Stomach (tissue), 9 donors: ENCODE results near the gene MAPRE2. TPM values are rescaled to one million over a fixed set of nuclear protein-coding genes. Genes with fewer than 3 reads are reported as not detected.
A peak's percentile ranks its signal among the peaks of the same experiment; 100 is the strongest.

Source experiments
- DNase-seq, 2 donors: peaks; one replicate each; pipeline versions ENCODE4 v3.0.0 to v3.0.0-alpha.2; 2013 to 2019
- H3K27ac ChIP-seq, 5 donors: fragments of 200-600 bp in 4 of 5; sonication (generic) in 4 of 5; one replicate each; pipeline ENCODE4 v1.5.1; 2013 to 2019; ENCODE audit warnings: mild to moderate bottlenecking in 1 of 5, moderate library complexity in 1 of 5
- H3K27me3 ChIP-seq, 3 donors: fragments of 200-600 bp; sonication (generic); one replicate each; pipeline ENCODE4 v1.5.1; 2017 to 2019; ENCODE audit warnings: mixed run types in 1 of 3
- H3K36me3 ChIP-seq, 4 donors: fragments of 200-600 bp; sonication (generic); 1 replicate in 3 of 4; 2 replicates in 1 of 4; pipeline ENCODE4 v1.5.1; 2016 to 2019
- H3K4me1 ChIP-seq, 4 donors: fragments of 200-600 bp; sonication (generic); one replicate each; pipeline ENCODE4 v1.5.1; 2016 to 2019
- H3K4me3 ChIP-seq, 4 donors: fragments of 200-600 bp; sonication (generic) in 3 of 4; one replicate each; pipeline ENCODE4 v1.5.1; 2016 to 2019; ENCODE audit warnings: mild to moderate bottlenecking in 1 of 4
- H3K9me3 ChIP-seq, 4 donors: fragments of 200-600 bp; sonication (generic); one replicate each; pipeline ENCODE4 v1.5.1; 2016 to 2019
- EP300 ChIP-seq: sonication (generic); formaldehyde crosslinking; IDR thresholded peaks from one replicate; pipeline ENCODE4 v1.6.1; 2017; ENCODE audit warnings: antibody characterized with exemption
- POLR2A ChIP-seq, 4 donors: fragments of 450-650 bp; IDR thresholded peaks; one replicate each; pipeline ENCODE4 v1.6.1; 2016; ENCODE audit warnings: antibody characterized with exemption in 4 of 4, control low read depth in 2 of 4, mild to moderate bottlenecking in 1 of 4, moderate library complexity in 1 of 4
- POLR2AphosphoS5 ChIP-seq, 3 donors: sonication (generic); formaldehyde crosslinking; IDR thresholded peaks; one replicate each; pipeline ENCODE4 v1.6.1; 2016; ENCODE audit warnings: antibody characterized with exemption in 3 of 3
- WGBS, 5 donors: extraction: QIAGEN DNeasy Blood & Tissue Kit in 3 of 5; methylation state at CpG; one replicate each; pipeline versions ENCODE4 v1.1.5 to v1.1.7; 2013 to 2018; 5-methylcytosine and 5-hydroxymethylcytosine counted together
- intact Hi-C: fragments of 100-400 bp; cut with DNase I; formaldehyde crosslinking; loops from one replicate; pipeline ENCODE4 v1.15.1; 2023; ENCODE audit warnings: low total_unique reads
- polyA plus RNA-seq, 3 donors: library from polyadenylated mRNA; stranded (reverse); fragments of 200-250 nt; gene quantifications; one replicate each; pipeline ENCODE4 v1.2.3, GENCODE V29; 2013
- total RNA-seq, 5 donors: library from RNA; depleted of rRNA; stranded (reverse); fragments of >200 nt; gene quantifications; one replicate each; pipeline versions ENCODE4 v1.1.0 to v1.2.3, GENCODE V29; 2014 to 2016
- TF ChIP-seq, protein P1 (sequence below), 7 experiments: fragments of 450-650 bp in 4 of 7; fragments of 200-600 bp in 3 of 7; sonication (generic) in 3 of 7; IDR thresholded peaks; one replicate each; pipeline ENCODE4 v1.5.1; 2016 to 2019; ENCODE audit warnings: antibody characterized with exemption in 7 of 7, control low read depth in 2 of 7, mild to moderate bottlenecking in 1 of 7
- donor health status: healthy with polysubstance abuse.
- donor health status: Bipolar disorder and iron deficiency.
- donor health status: healthy.

Gene MAPRE2
- total and polyA plus RNA-seq, 8 donors: 7.4 to 258 (median 24.2) TPM

DNA sequence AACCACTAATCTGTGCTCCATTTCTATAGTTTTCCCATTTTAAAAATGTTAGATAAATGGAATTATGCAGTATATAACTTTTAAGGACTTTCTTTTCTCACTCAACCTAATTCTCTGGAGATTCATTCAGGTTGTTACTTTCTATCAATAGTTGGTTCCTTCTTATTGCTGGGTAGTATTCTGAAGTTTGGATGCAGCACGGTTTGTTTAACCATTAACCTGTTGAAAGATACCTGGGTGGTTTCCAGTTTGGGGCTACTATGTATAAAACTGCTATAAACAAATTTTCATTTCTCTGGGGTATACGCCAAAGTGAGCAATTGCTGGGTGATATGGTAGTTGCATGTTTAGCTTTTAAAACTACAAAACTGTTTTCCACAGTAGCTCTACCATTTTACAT is 39.1 kb upstream of the MAPRE2 start:
- Histone ChIP-seq H3K4me3 (no peak overlapping the region), H3K36me3 (no peaks in the 10 kb centered on the region), H3K27ac (no peak overlapping the region), H3K9me3 (no peaks in the 10 kb centered on the region), H3K4me1 (peaks cover 0 to 9% (median 4%) of the 10 kb centered on the region in 4 donors), H3K27me3 (no peaks in the 10 kb centered on the region)
- WGBS, 5 donors: 71 to 86% (median 79%) methylated on average over 2 of the region's 2 CpGs
- intact Hi-C loops: no loop called here
- no peak for DNase-seq
- TF ChIP-seq EP300 (no peak), POLR2AphosphoS5 (IDR thresholded peaks at IDR 0.05) (no peak), POLR2A (IDR thresholded peaks at IDR 0.05) (no peak)
- TF ChIP-seq, protein P1, sequence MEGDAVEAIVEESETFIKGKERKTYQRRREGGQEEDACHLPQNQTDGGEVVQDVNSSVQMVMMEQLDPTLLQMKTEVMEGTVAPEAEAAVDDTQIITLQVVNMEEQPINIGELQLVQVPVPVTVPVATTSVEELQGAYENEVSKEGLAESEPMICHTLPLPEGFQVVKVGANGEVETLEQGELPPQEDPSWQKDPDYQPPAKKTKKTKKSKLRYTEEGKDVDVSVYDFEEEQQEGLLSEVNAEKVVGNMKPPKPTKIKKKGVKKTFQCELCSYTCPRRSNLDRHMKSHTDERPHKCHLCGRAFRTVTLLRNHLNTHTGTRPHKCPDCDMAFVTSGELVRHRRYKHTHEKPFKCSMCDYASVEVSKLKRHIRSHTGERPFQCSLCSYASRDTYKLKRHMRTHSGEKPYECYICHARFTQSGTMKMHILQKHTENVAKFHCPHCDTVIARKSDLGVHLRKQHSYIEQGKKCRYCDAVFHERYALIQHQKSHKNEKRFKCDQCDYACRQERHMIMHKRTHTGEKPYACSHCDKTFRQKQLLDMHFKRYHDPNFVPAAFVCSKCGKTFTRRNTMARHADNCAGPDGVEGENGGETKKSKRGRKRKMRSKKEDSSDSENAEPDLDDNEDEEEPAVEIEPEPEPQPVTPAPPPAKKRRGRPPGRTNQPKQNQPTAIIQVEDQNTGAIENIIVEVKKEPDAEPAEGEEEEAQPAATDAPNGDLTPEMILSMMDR (IDR thresholded peaks at IDR 0.05): no peak

DNA sequence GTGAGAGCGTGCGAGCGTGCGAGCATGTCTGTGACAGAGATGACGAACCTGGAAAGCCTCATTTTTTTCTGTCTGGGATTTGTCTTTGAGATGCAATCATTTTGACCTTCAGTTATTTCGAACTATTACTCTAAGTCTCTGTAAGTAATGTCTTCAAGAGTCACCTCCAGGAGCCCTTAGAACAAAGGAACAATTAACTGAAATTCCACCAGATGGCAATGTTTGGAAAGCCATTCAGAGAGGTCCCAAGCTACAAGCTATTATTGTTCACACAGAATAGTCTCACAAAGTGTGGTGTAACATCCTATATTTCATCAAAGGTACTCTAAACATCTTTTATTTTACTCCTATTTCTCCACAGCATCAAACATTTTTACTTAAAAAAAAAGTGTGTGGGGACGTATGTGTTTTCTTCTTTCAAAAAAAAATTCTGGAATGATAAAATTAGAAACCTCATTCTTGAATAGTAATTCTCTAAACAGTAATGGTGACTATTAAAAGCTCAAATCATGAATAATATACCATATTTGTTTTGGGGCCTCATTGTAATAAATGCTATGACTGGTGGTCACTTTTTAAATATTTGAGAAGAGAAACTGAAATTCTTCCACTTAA is 35.1 kb upstream of the MAPRE2 start:
- H3K4me1 ChIP-seq: no peaks in the 10 kb centered on the region
- no peaks in the 10 kb centered on the region for H3K36me3 ChIP-seq
- no peak overlapping the region for H3K4me3 ChIP-seq
- WGBS, 5 donors: 54 to 65% (median 60%) methylated on average over 7 of the region's 7 CpGs
- intact Hi-C loops: loop anchor here (5.0 kb wide), 1 partner anchor 136 kb away; no protein-coding TSS in a partner anchor
- peak in 1 of 2 donors; percentile 87 for DNase-seq
- no peaks in the 10 kb centered on the region for H3K27me3 ChIP-seq
- no peaks in the 10 kb centered on the region for H3K9me3 ChIP-seq
- H3K27ac ChIP-seq: no peak overlapping the region
- TF ChIP-seq, protein P1 (IDR thresholded peaks at IDR 0.05): peak in 5 of 7 experiments; percentile 34 to 66 (median 49)
- TF ChIP-seq POLR2A (IDR thresholded peaks at IDR 0.05): no peak
- TF ChIP-seq EP300: no peak
- TF ChIP-seq POLR2AphosphoS5 (IDR thresholded peaks at IDR 0.05): no peak

DNA sequence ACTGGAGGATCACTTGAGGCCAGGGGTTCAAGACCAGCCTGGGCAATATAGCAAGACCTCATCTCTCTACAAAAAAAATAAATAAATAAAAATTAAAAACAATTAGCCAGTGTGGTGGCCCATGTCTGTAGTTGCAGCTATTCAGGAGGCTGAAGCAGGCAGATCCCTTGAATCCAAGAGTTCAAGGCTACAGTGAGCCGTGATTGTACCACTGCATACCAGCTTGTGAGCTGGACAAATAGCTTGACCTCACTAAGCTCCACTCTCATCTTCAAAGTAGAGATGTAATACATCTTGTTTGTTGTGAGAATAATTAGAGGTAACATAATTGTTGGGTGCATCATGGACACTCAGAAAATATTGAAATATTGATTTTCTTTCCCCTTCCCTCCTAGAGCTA is 31.1 kb upstream of the MAPRE2 start:
- H3K4me1 ChIP-seq: no peaks in the 10 kb centered on the region
- H3K4me3 ChIP-seq: no peak overlapping the region
- DNase-seq: no peak
- no peak overlapping the region for H3K27ac ChIP-seq
- intact Hi-C loops: no loop called here
- H3K36me3 ChIP-seq: no peaks in the 10 kb centered on the region
- no peak for TF ChIP-seq POLR2AphosphoS5 (IDR thresholded peaks at IDR 0.05)
- TF ChIP-seq POLR2A (IDR thresholded peaks at IDR 0.05): no peak
- TF ChIP-seq, protein P1 (IDR thresholded peaks at IDR 0.05): no peak
- TF ChIP-seq EP300: no peak
- H3K27me3 ChIP-seq: no peaks in the 10 kb centered on the region
- no peaks in the 10 kb centered on the region for H3K9me3 ChIP-seq
- WGBS, 5 donors: 91 to 100% (median 96%) methylated on average over 1 of the region's 1 CpG

GRCh38 chr18:35010993-35011392 is 30.2 kb upstream of the MAPRE2 start:
- H3K9me3 ChIP-seq: no peaks in the 10 kb centered on the region
- H3K27me3 ChIP-seq: no peaks in the 10 kb centered on the region
- H3K4me3 ChIP-seq: no peak overlapping the region
- DNase-seq: peak in 1 of 2 donors; percentile 38
- no peaks in the 10 kb centered on the region for H3K4me1 ChIP-seq
- intact Hi-C loops: no loop called here
- TF ChIP-seq POLR2A (IDR thresholded peaks at IDR 0.05) (no peak), POLR2AphosphoS5 (IDR thresholded peaks at IDR 0.05) (no peak), EP300 (no peak)
- TF ChIP-seq, protein P1 (IDR thresholded peaks at IDR 0.05): no peak
- H3K27ac ChIP-seq: no peak overlapping the region
- 82 to 87% (median 85%) methylated on average over 5 of the region's 5 CpGs for WGBS, 5 donors
- H3K36me3 ChIP-seq: no peaks in the 10 kb centered on the region
